ENCODE measurements around the gene CDX1. TPM values are rescaled to one million over a fixed set of nuclear protein-coding genes. Genes with fewer than 3 reads are reported as not detected.

CDX1 gene
- total and polyA plus RNA-seq, 8 donors, result 0.31 to 472 (median 2.0) TPM; not detected in 5

- peak overlapping the region in 3 of 5 donors; percentile 5 to 20 (median 13) for H3K27ac ChIP-seq
- H3K27me3 ChIP-seq, result no peaks in the 10 kb centered on the region
- 86 to 91% (median 89%) methylated on average over 14 to 22 of the region's 22 CpGs for WGBS, 5 donors
- no peak overlapping the region for H3K4me3 ChIP-seq
- peaks cover 20 to 36% (median 24%) of the 10 kb centered on the region in 4 donors for H3K4me1 ChIP-seq
- no peak for DNase-seq
- H3K9me3 ChIP-seq, result no peaks in the 10 kb centered on the region
- intact Hi-C loops (cut with DNase I; ENCODE audit: low total_unique reads), result loop anchor here (5.0 kb wide), 1 partner anchor 85 kb away; no protein-coding TSS in a partner anchor
- H3K36me3 ChIP-seq, result peaks cover 3 to 42% (median 22%) of the 10 kb centered on the region in 4 donors
- TF ChIP-seq, protein P1, sequence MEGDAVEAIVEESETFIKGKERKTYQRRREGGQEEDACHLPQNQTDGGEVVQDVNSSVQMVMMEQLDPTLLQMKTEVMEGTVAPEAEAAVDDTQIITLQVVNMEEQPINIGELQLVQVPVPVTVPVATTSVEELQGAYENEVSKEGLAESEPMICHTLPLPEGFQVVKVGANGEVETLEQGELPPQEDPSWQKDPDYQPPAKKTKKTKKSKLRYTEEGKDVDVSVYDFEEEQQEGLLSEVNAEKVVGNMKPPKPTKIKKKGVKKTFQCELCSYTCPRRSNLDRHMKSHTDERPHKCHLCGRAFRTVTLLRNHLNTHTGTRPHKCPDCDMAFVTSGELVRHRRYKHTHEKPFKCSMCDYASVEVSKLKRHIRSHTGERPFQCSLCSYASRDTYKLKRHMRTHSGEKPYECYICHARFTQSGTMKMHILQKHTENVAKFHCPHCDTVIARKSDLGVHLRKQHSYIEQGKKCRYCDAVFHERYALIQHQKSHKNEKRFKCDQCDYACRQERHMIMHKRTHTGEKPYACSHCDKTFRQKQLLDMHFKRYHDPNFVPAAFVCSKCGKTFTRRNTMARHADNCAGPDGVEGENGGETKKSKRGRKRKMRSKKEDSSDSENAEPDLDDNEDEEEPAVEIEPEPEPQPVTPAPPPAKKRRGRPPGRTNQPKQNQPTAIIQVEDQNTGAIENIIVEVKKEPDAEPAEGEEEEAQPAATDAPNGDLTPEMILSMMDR (IDR thresholded peaks at IDR 0.05), result no peak
- no peak for TF ChIP-seq POLR2AphosphoS5 (IDR thresholded peaks at IDR 0.05)
- TF ChIP-seq POLR2A (IDR thresholded peaks at IDR 0.05), result no peak
- TF ChIP-seq EP300 (IDR thresholded peaks at IDR 0.05), result no peak
Measured at GRCh38 chr5:150132740-150133139, 33.8 kb upstream of the CDX1 start.

GRCh38 chr5:150133581-150134197 lies 32.9 kb upstream of the CDX1 start:
- WGBS, 5 donors, result 73 to 82% (median 76%) methylated on average over 9 to 16 of the region's 16 CpGs
- intact Hi-C loops (cut with DNase I; ENCODE audit: low total_unique reads), result loop anchor here (5.0 kb wide), 1 partner anchor 84 kb away; no protein-coding TSS in a partner anchor

GRCh38 chr5:150134198-150134588 lies 32.4 kb upstream of the CDX1 start:
- TF ChIP-seq POLR2A (IDR thresholded peaks at IDR 0.05), result no peak
- TF ChIP-seq, protein P1 (IDR thresholded peaks at IDR 0.05), result no peak
- no peak for DNase-seq
- Histone ChIP-seq H3K27me3 (no peaks in the 10 kb centered on the region), H3K36me3 (peaks cover 3 to 33% (median 16%) of the 10 kb centered on the region in 4 donors), H3K4me1 (peaks cover 34 to 50% (median 38%) of the 10 kb centered on the region in 4 donors), H3K4me3 (no peak overlapping the region), H3K27ac (peak overlapping the region in 1 of 5 donors; percentile 7), H3K9me3 (no peaks in the 10 kb centered on the region)
- 53 to 63% (median 59%) methylated on average over 7 of the region's 7 CpGs for WGBS, 5 donors
- intact Hi-C loops (cut with DNase I; ENCODE audit: low total_unique reads), result loop anchor here (5.0 kb wide), 1 partner anchor 83 kb away; no protein-coding TSS in a partner anchor

More at GRCh38 chr5:150133581-150134197, 32.9 kb upstream of the CDX1 start:
- Histone ChIP-seq H3K27me3 (no peaks in the 10 kb centered on the region), H3K27ac (no peak overlapping the region), H3K9me3 (no peaks in the 10 kb centered on the region), H3K4me1 (peaks cover 29 to 45% (median 33%) of the 10 kb centered on the region in 4 donors), H3K36me3 (peaks cover 3 to 37% (median 21%) of the 10 kb centered on the region in 4 donors), H3K4me3 (no peak overlapping the region)
- TF ChIP-seq POLR2A (IDR thresholded peaks at IDR 0.05), result no peak
- TF ChIP-seq EP300 (IDR thresholded peaks at IDR 0.05), result no peak
- no peak for TF ChIP-seq POLR2AphosphoS5 (IDR thresholded peaks at IDR 0.05)
- TF ChIP-seq, protein P1 (IDR thresholded peaks at IDR 0.05), result no peak
- no peak for DNase-seq

GRCh38 chr5:150135557-150136304 lies 30.8 kb upstream of the CDX1 start:
- no peak for DNase-seq
- H3K9me3 ChIP-seq, result no peaks in the 10 kb centered on the region
- no peak overlapping the region for H3K4me3 ChIP-seq
- 84 to 97% (median 85%) methylated on average over 14 to 21 of the region's 21 CpGs for WGBS, 5 donors
- intact Hi-C loops (cut with DNase I; ENCODE audit: low total_unique reads), result no loop called here
- H3K4me1 ChIP-seq, result peaks cover 34 to 53% (median 42%) of the 10 kb centered on the region in 4 donors
- peaks cover 0 to 23% (median 9%) of the 10 kb centered on the region in 4 donors for H3K36me3 ChIP-seq
- no peaks in the 10 kb centered on the region for H3K27me3 ChIP-seq
- TF ChIP-seq EP300 (IDR thresholded peaks at IDR 0.05), result no peak
- no peak for TF ChIP-seq POLR2AphosphoS5 (IDR thresholded peaks at IDR 0.05)
- TF ChIP-seq, protein P1 (IDR thresholded peaks at IDR 0.05), result no peak
- TF ChIP-seq POLR2A (IDR thresholded peaks at IDR 0.05), result no peak
- H3K27ac ChIP-seq, result peak overlapping the region in 4 of 5 donors; percentile 7 to 85 (median 82)
